Parathyroid adenoma (tissue), 2 donors: ENCODE measurements around the gene PCBP3.

Experiments
- H2AFZ ChIP-seq: fragments of 300-600 bp; sonication (generic); one replicate; pipeline ENCODE4 v1.7.0; 2017; ENCODE audit warnings: antibody characterized with exemption, mild to moderate bottlenecking
- H3K27ac ChIP-seq: fragments of 300-600 bp; sonication (generic); one replicate; pipeline ENCODE4 v1.7.0; 2017
- H3K27me3 ChIP-seq: fragments of 300-600 bp; sonication (generic); one replicate; pipeline ENCODE4 v1.7.0; 2017; ENCODE audit warnings: low read length; ENCODE audit not compliant: control insufficient read depth, insufficient read depth
- H3K36me3 ChIP-seq: fragments of 300-600 bp; sonication (generic); one replicate; pipeline ENCODE4 v1.7.0; 2017; ENCODE audit warnings: low read length; ENCODE audit not compliant: control insufficient read depth, insufficient read depth
- H3K4me1 ChIP-seq: fragments of 300-600 bp; sonication (generic); one replicate; pipeline ENCODE4 v1.7.0; 2017; ENCODE audit warnings: control low read depth
- H3K4me2 ChIP-seq: fragments of 300-600 bp; sonication (generic); one replicate; pipeline ENCODE4 v1.7.0; 2017; ENCODE audit warnings: low read length
- H3K4me3 ChIP-seq: fragments of 300-600 bp; sonication (generic); one replicate; pipeline ENCODE4 v1.7.0; 2017; ENCODE audit warnings: low read depth, low read length
- H3K79me2 ChIP-seq: fragments of 300-600 bp; sonication (generic); one replicate; pipeline ENCODE4 v1.7.0; 2017; ENCODE audit warnings: control low read depth
- H3K9ac ChIP-seq: fragments of 300-600 bp; sonication (generic); one replicate; pipeline ENCODE4 v1.7.0; 2017; ENCODE audit warnings: mild to moderate bottlenecking
- H3K9me3 ChIP-seq: fragments of 300-600 bp; sonication (generic); one replicate; pipeline ENCODE4 v1.7.0; 2017; ENCODE audit warnings: low read length; ENCODE audit not compliant: control insufficient read depth
- CTCF ChIP-seq: fragments of 300-600 bp; sonication (generic); IDR thresholded peaks from one replicate; pipeline ENCODE4 v1.7.0; 2017; ENCODE audit warnings: antibody characterized with exemption, mild to moderate bottlenecking
- donor health status: primary hyperparathyroidism.

PCBP3 gene

GRCh38 chr21:45834821-45835293, 191.3 kb downstream of the PCBP3 start:
- Histone ChIP-seq H3K27me3 (no peaks in the 10 kb centered on the region), H3K79me2 (no peaks in the 10 kb centered on the region), H3K4me2 (no peak overlapping the region), H3K4me1 (no peaks in the 10 kb centered on the region), H3K9ac (no peak overlapping the region), H3K36me3 (no peaks in the 10 kb centered on the region), H2AFZ (no peak overlapping the region), H3K4me3 (no peak overlapping the region), H3K9me3 (no peaks in the 10 kb centered on the region), H3K27ac (no peak overlapping the region)
- TF ChIP-seq CTCF = no peak

- no peak for TF ChIP-seq CTCF
- no peaks in the 10 kb centered on the region for H3K4me1 ChIP-seq
- H3K9ac ChIP-seq = no peak overlapping the region
- no peaks in the 10 kb centered on the region for H3K36me3 ChIP-seq
- H3K9me3 ChIP-seq = no peaks in the 10 kb centered on the region
- H3K27ac ChIP-seq = no peak overlapping the region
- no peak overlapping the region for H2AFZ ChIP-seq
- H3K79me2 ChIP-seq = no peaks in the 10 kb centered on the region
- no peak overlapping the region for H3K4me2 ChIP-seq
- no peaks in the 10 kb centered on the region for H3K27me3 ChIP-seq
- no peak overlapping the region for H3K4me3 ChIP-seq
These were observed 192.1 kb downstream of the PCBP3 start for GRCh38 chr21:45835301-45836267.

GRCh38 chr21:45836268-45836655, 192.7 kb downstream of the PCBP3 start:
- H3K79me2 ChIP-seq = no peaks in the 10 kb centered on the region
- H2AFZ ChIP-seq = no peak overlapping the region
- no peak overlapping the region for H3K27ac ChIP-seq
- TF ChIP-seq CTCF = no peak
- no peaks in the 10 kb centered on the region for H3K36me3 ChIP-seq
- no peaks in the 10 kb centered on the region for H3K27me3 ChIP-seq
- H3K9me3 ChIP-seq = no peaks in the 10 kb centered on the region
- H3K4me1 ChIP-seq = no peaks in the 10 kb centered on the region
- no peak overlapping the region for H3K9ac ChIP-seq
- no peak overlapping the region for H3K4me3 ChIP-seq
- H3K4me2 ChIP-seq = no peak overlapping the region

DNA sequence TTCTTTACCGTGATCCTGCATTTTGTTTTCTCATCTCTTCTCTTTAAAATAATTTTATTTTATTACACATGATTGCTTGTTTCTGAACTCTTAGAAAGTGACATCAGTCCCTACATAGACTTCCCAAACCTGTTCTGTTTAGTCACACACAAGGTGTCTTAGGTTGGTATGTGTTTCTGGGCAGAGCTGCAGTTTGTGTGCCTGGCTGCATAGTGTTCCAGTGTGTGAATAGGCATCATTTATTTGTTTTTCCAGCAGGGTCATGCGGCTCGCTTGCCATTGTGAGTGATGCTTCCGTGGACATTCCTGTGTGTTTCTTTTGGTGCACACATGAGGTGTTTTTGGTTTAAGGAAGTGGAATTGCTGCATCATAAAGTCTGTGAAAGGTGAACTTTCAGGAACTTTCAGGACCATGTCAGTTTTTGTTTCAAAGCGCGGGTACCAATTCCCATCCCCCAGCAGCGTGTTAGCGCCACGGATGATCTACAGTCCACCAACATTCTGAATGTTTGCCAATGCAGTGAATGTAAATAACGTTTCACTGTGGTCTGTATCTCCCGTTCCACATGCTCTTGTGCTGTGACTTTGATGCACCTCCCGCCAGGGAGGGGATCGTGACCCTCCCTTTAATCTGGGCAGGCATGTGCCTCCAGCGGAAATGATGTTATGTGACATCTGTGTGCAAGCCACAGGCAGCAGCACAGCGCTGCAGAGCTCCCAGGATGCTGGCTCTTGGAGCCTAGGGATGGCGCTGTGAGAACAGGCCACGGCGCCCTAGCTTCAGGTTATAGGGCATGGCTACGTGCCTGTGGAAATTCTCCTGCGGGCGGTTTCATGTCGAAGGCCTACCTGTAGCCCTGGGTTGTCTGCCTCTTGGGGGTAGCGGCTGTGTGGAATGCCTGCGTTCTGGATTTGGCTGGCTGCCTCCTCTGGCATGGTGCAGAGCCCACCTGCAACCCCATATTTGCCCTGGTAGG, 193.5 kb downstream of the PCBP3 start:
- Histone ChIP-seq H3K9me3 (no peaks in the 10 kb centered on the region), H3K4me3 (no peak overlapping the region), H3K4me2 (no peak overlapping the region), H3K79me2 (no peaks in the 10 kb centered on the region), H3K9ac (no peak overlapping the region), H3K4me1 (no peaks in the 10 kb centered on the region), H3K27me3 (no peaks in the 10 kb centered on the region), H2AFZ (no peak overlapping the region), H3K36me3 (no peaks in the 10 kb centered on the region), H3K27ac (no peak overlapping the region)
- TF ChIP-seq CTCF = no peak
